HepG2 (cell line): ENCODE measurements around the gene ZNF618. TPM values are rescaled to one million over a fixed set of nuclear protein-coding genes. Genes with fewer than 3 reads are reported as not detected.

Experiments
- AKAP8 ChIP-seq: sonication (generic); formaldehyde crosslinking; IDR thresholded peaks from 2 replicates; pipeline ENCODE4 v1.5.1; 2020; ENCODE audit warnings: mild to moderate bottlenecking, missing genetic modification reagents
- MIER3 ChIP-seq: IDR thresholded peaks from 2 replicates; pipeline ENCODE4 v1.6.1; 2016; ENCODE audit warnings: missing compliant biosample characterization, borderline replicate concordance
- NBN ChIP-seq: fragments of 450-650 bp; conservative IDR thresholded peaks from 2 replicates; pipeline ENCODE4 v1.6.1; 2017
- PREB ChIP-seq: sonication (generic); formaldehyde crosslinking; IDR thresholded peaks from 2 replicates; pipeline ENCODE4 v1.4.0; 2020; ENCODE audit warnings: missing genetic modification reagents
- RERE ChIP-seq: IDR thresholded peaks from 2 replicates; pipeline ENCODE4 v1.6.1; 2016; ENCODE audit warnings: low read depth, missing genetic modification reagents, missing compliant biosample characterization
- SNAI1 ChIP-seq: sonication (generic); formaldehyde crosslinking; IDR thresholded peaks from 2 replicates; pipeline ENCODE4 v1.5.0; 2020; ENCODE audit warnings: mild to moderate bottlenecking, missing genetic modification reagents, borderline replicate concordance
- ZMYM2 ChIP-seq: sonication (generic); formaldehyde crosslinking; IDR thresholded peaks from 2 replicates; pipeline ENCODE4 v1.8.0; 2022; ENCODE audit warnings: mild to moderate bottlenecking, missing genetic modification reagents
- ZNF10 ChIP-seq: sonication (generic); formaldehyde crosslinking; IDR thresholded peaks from 2 replicates; pipeline ENCODE4 v1.4.0; 2020; ENCODE audit warnings: mild to moderate bottlenecking, low read depth, missing genetic modification reagents, borderline replicate concordance
- polyA plus RNA-seq, 8 experiments: library from polyadenylated mRNA; depleted of rRNA in 3 of 8; stranded (reverse) in 7 of 8; unstranded in 1 of 8; fragments of >200 nt; fragmentation: Illumina TruSeq in 4 of 8; extraction: Trizol in 4 of 8; gene quantifications; 2 replicates each; pipeline versions ENCODE4 v1.2.1 to v1.2.3, GENCODE V29; 2011 to 2016; ENCODE audit warnings: low read depth in 4 of 8, missing spikeins in 1 of 8, mixed read lengths in 1 of 8; ENCODE audit not compliant: insufficient read depth in 1 of 8
- total RNA-seq, 5 experiments: library from RNA; depleted of rRNA; stranded (reverse); fragments of >200 nt; fragmentation: Illumina TruSeq; extraction: Trizol; gene quantifications; 2 replicates each; pipeline ENCODE4 v1.2.3, GENCODE V29; 2016; ENCODE audit warnings: low read depth in 1 of 5

ZNF618 gene
- total and polyA plus RNA-seq, 2 of the 13 experiments (the other 11 are each of a cell fraction or from before 2014, with no cell fraction given): 0.07 TPM

- TF ChIP-seq RERE (CRISPR knock-in tag) (no peak), ZNF10 (CRISPR knock-in tag) (no peak), AKAP8 (no peak), ZMYM2 (CRISPR knock-in tag) (no peak), NBN (no peak), SNAI1 (CRISPR knock-in tag) (no peak), PREB (CRISPR knock-in tag) (no peak), MIER3 (CRISPR knock-in tag) (no peak)
Measured at GRCh38 chr9:113898151-113898550, 22.0 kb downstream of the ZNF618 start (continued).
